ENCODE measurements around the gene HCN2.

DNA sequence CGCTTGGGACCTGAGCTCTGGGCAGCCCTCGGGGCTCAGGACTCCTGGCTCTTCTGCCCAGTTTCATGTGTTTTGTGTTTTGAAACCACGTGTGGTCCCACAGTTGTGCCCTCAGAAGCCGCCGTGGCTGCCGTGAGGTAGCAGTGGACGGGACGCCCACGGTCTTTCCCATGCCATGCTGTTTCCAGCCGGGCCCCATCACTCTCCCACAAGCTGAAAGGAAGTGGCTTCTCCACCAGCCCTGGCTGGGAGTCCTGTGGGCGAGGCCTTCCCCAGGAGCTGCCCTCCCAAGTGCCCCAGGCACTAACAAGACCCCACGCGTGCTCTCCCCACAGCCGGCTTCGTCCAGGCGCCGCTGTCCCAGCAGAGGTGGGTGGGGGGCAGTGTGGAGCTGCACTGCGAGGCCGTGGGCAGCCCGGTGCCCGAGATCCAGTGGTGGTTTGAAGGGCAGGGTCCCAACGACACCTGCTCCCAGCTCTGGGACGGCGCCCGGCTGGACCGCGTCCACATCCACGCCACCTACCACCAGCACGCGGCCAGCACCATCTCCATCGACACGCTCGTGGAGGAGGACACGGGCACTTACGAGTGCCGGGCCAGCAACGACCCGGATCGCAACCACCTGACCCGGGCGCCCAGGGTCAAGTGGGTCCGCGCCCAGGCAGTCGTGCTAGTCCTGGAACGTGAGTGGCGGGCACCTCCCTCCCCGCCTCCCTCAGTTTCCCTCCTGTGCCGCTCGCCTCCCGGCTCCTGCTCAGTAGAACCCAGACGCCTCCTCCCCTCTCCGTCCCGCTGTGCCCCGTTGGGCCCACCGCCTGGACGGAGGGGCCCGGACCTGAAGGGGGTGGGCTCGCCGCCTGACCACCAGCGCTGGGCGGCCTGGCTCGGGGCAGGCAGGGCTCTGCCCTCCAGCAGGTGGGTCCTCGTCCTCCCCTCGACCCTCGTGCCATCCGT is 12.0 kb upstream of the HCN2 start:
- TF ChIP-seq CTCF (conservative IDR thresholded peaks at IDR 0.05; ENCODE audit: low read depth, low read length): no peak
- TF ChIP-seq EZH2 (IDR thresholded peaks at IDR 0.05; ENCODE audit: low read length, unreplicated experiment): no peak
- no peak for TF ChIP-seq EZH2phosphoT487 (IDR thresholded peaks at IDR 0.05; ENCODE audit: borderline replicate concordance, low read length)
